Common myeloid progenitor, CD34-positive (primary cell): Measurements from ENCODE around the gene MYLK4.
A peak's percentile ranks its signal among the peaks of the same experiment; 100 is the strongest.

Experiments
- CTCF ChIA-PET: fragments of 350-600 bp; sonication (Branson Sonifier 250); formaldehyde crosslinking; loops from one replicate; lab custom pipeline; 2021; ENCODE audit warnings: antibody characterized with exemption; lab: Charles Lee
- POLR2A ChIA-PET: fragments of 350-600 bp; sonication (Branson Sonifier 250); formaldehyde crosslinking; loops from one replicate; lab custom pipeline; 2021; ENCODE audit warnings: antibody characterized with exemption; lab: Charles Lee
- DNase-seq, 3 donors: peaks; one replicate each; pipeline versions ENCODE4 v3.0.0 to v3.0.0-alpha.2; 2013
- H3K27ac ChIP-seq, 2 experiments: 1 replicate in 1 of 2; 2 replicates in 1 of 2; pipeline ENCODE4 v1.7.0; 2013; ENCODE audit warnings: inconsistent platforms in 2 of 2, low read length in 2 of 2, mild to moderate bottlenecking in 2 of 2, low read depth in 1 of 2, moderate library complexity in 1 of 2; ENCODE audit not compliant: severe bottlenecking in 2 of 2, insufficient read depth in 1 of 2, poor library complexity in 1 of 2
- H3K27me3 ChIP-seq, 5 experiments: replicated peaks in 2 of 5; 1 replicate in 3 of 5; 2 replicates in 2 of 5; pipeline versions ENCODE4 v1.6.1 to v1.7.0; 2013; ENCODE audit warnings: low read length in 4 of 5, mild to moderate bottlenecking in 2 of 5, moderate library complexity in 2 of 5, inconsistent platforms in 1 of 5; ENCODE audit not compliant: insufficient read depth in 5 of 5, control insufficient read depth in 4 of 5
- H3K36me3 ChIP-seq, 4 experiments: 1 replicate in 2 of 4; 2 replicates in 2 of 4; pipeline versions ENCODE4 v1.6.1 to v1.7.0; 2013; ENCODE audit warnings: low read length in 3 of 4, control low read depth in 1 of 4, mild to moderate bottlenecking in 1 of 4; ENCODE audit not compliant: control insufficient read depth in 4 of 4, insufficient read depth in 4 of 4
- H3K4me1 ChIP-seq, 4 experiments: 1 replicate in 3 of 4; 2 replicates in 1 of 4; pipeline versions ENCODE4 v1.6.1 to v1.7.1; 2013; ENCODE audit warnings: low read length in 3 of 4, mild to moderate bottlenecking in 3 of 4, control low read depth in 1 of 4, inconsistent platforms in 1 of 4, moderate library complexity in 1 of 4; ENCODE audit not compliant: control insufficient read depth in 4 of 4, insufficient read depth in 4 of 4; ENCODE audit errors: control extremely low read depth in 1 of 4
- H3K4me3 ChIP-seq, 7 experiments: 1 replicate in 4 of 7; 2 replicates in 3 of 7; pipeline versions ENCODE4 v1.5.1 to v1.7.0; 2013; ENCODE audit warnings: mild to moderate bottlenecking in 7 of 7, low read length in 6 of 7, moderate library complexity in 6 of 7, inconsistent platforms in 2 of 7, low read depth in 2 of 7, control low read depth in 1 of 7; ENCODE audit not compliant: insufficient read depth in 4 of 7, control insufficient read depth in 1 of 7; ENCODE audit errors: extremely low read depth in 1 of 7
- H3K9me3 ChIP-seq, 5 experiments: 1 replicate in 4 of 5; 2 replicates in 1 of 5; pipeline versions ENCODE4 v1.6.1 to v1.7.1; 2013; ENCODE audit warnings: low read length in 4 of 5, mild to moderate bottlenecking in 2 of 5, inconsistent platforms in 1 of 5, low read depth in 1 of 5, moderate library complexity in 1 of 5; ENCODE audit not compliant: control insufficient read depth in 4 of 5, insufficient read depth in 2 of 5; ENCODE audit errors: control extremely low read depth in 1 of 5
- WGBS: methylation state at CpG from one replicate; pipeline ENCODE4 v1.1.5; 2013; ENCODE audit not compliant: insufficient coverage; 5-methylcytosine and 5-hydroxymethylcytosine counted together

MYLK4 gene

GRCh38 chr6:2795162-2795561 lies 44.4 kb upstream of the MYLK4 start:
- H3K9me3 ChIP-seq, result no peaks in the 10 kb centered on the region
- no peak overlapping the region for H3K27ac ChIP-seq
- H3K4me1 ChIP-seq, result peaks cover 27 to 90% (median 87%) of the 10 kb centered on the region in 4 experiments
- H3K4me3 ChIP-seq, result no peak overlapping the region
- H3K27me3 ChIP-seq, result no peaks in the 10 kb centered on the region
- H3K36me3 ChIP-seq, result no peaks in the 10 kb centered on the region
- no peak for DNase-seq
- ChIA-PET POLR2A (interaction anchor here (0.8 to 1.0 kb wide), 2 partner anchors 25 to 46 kb away, joined by 3 to 4 read pairs; partner anchors contain the start of gene SERPINB1), CTCF (interaction anchor here (0.7 to 4.3 kb wide), 6 partner anchors 13 to 57 kb away, joined by 3 to 31 read pairs (median 6); partner anchors contain the start of gene SERPINB1)
- no CpG with 5 or more reads among the region's 2 CpGs for WGBS

GRCh38 chr6:2794171-2794730 lies 43.5 kb upstream of the MYLK4 start:
- Histone ChIP-seq H3K27ac (peak overlapping the region in 1 of 2 experiments; percentile 76), H3K27me3 (no peaks in the 10 kb centered on the region), H3K4me3 (peak overlapping the region in 1 of 7 experiments; percentile 29), H3K9me3 (no peaks in the 10 kb centered on the region), H3K4me1 (peaks cover 23 to 86% (median 81%) of the 10 kb centered on the region in 4 experiments), H3K36me3 (peaks cover 0 to 2% (median 0%) of the 10 kb centered on the region in 4 experiments)
- WGBS, result 100% methylated on average over 2 of the region's 5 CpGs
- no peak for DNase-seq
- ChIA-PET CTCF (interaction anchor here (0.9 to 6.7 kb wide), 15 partner anchors 10 to 180 kb away, joined by 3 to 116 read pairs (median 5); partner anchors contain the start of gene SERPINB1), POLR2A (interaction anchor here (1.5 kb wide), 1 partner anchor 47 kb away, joined by 13 read pairs; the partner anchor contains the start of gene SERPINB1)

- Histone ChIP-seq H3K36me3 (peaks cover 0 to 6% (median 2%) of the 10 kb centered on the region in 4 experiments), H3K4me1 (peaks cover 23 to 80% (median 77%) of the 10 kb centered on the region in 4 experiments), H3K9me3 (no peaks in the 10 kb centered on the region), H3K27ac (peak overlapping the region; percentile 55 to 76), H3K27me3 (no peaks in the 10 kb centered on the region), H3K4me3 (peak overlapping the region in 3 of 7 experiments; percentile 22 to 29 (median 22))
- peak; percentile 66 to 94 (median 92) for DNase-seq
- CTCF ChIA-PET, result interaction anchor here (0.8 to 6.7 kb wide), 14 partner anchors 10 to 180 kb away, joined by 3 to 116 read pairs (median 4); partner anchors contain the start of gene SERPINB1
- POLR2A ChIA-PET, result interaction anchor here (0.7 to 1.5 kb wide), 5 partner anchors 25 to 53 kb away, joined by 3 to 13 read pairs (median 3); partner anchors contain the start of gene SERPINB1
- WGBS, result 22% methylated on average over 7 of the region's 9 CpGs
Measured at GRCh38 chr6:2793534-2794151, 42.9 kb upstream of the MYLK4 start.

- Histone ChIP-seq H3K36me3 (peaks cover 0 to 10% (median 5%) of the 10 kb centered on the region in 4 experiments), H3K9me3 (no peaks in the 10 kb centered on the region), H3K4me1 (peaks cover 23 to 69% (median 66%) of the 10 kb centered on the region in 4 experiments), H3K27me3 (no peaks in the 10 kb centered on the region), H3K4me3 (no peak overlapping the region), H3K27ac (peak overlapping the region; percentile 55 to 76)
- 92% methylated on average over 11 of the region's 17 CpGs for WGBS
- peak in 2 of 3 donors; percentile 34 to 43 for DNase-seq
- POLR2A ChIA-PET, result interaction anchor here (0.9 to 2.5 kb wide), 4 partner anchors 31 to 49 kb away, joined by 3 to 23 read pairs (median 8); partner anchors contain the start of gene SERPINB1
- CTCF ChIA-PET, result interaction anchor here (0.7 to 6.7 kb wide), 33 partner anchors 8 to 209 kb away, joined by 3 to 116 read pairs (median 8); partner anchors contain the start of gene SERPINB1
Measured at GRCh38 chr6:2792330-2793110, 41.8 kb upstream of the MYLK4 start.

- DNase-seq, result peak in 2 of 3 donors; percentile 36 to 49
- Histone ChIP-seq H3K36me3 (peaks cover 0 to 15% (median 9%) of the 10 kb centered on the region in 4 experiments), H3K9me3 (no peaks in the 10 kb centered on the region), H3K4me3 (no peak overlapping the region), H3K27me3 (no peaks in the 10 kb centered on the region), H3K4me1 (peaks cover 18 to 62% (median 56%) of the 10 kb centered on the region in 4 experiments), H3K27ac (peak overlapping the region in 1 of 2 experiments; percentile 47)
- 55% methylated on average over 2 of the region's 4 CpGs for WGBS
- ChIA-PET CTCF (interaction anchor here (0.7 to 6.7 kb wide), 51 partner anchors 9 to 470 kb away, joined by 3 to 116 read pairs (median 7); partner anchors contain the start of genes MYLK4 and SERPINB1), POLR2A (interaction anchor here (0.6 to 2.5 kb wide), 10 partner anchors 27 to 111 kb away, joined by 3 to 23 read pairs (median 3); partner anchors contain the start of genes SERPINB1 and WRNIP1)
Measured at GRCh38 chr6:2791450-2791974, 40.8 kb upstream of the MYLK4 start.
